NCI-H748 treated with DMSO at 0.1 percent for 48 hours (cell line): ENCODE measurements around the gene ASPG.

Source experiments
- DNase-seq: peaks from one replicate; lab custom pipeline; 2025; lab: John Stamatoyannopoulos, UW

ASPG gene

DNA sequence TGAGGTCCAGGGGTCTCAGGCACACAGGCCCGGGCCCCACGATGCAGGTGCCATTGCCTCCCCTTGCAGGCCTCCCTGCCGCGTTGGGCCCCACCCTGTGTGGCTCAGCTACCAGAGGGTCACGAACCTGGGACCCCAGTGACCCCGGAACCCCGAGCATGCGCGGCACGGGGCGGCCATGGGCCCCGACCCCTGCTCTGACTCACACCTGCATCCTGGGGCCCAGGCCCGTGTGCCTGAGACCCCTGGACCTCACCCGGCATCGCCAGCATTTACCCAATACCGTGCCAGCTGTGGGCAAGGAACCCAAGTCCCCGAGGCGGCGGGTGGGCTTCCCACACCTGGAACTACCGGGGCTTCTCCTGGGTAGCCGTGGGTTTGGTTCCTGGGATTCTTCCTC is 78.0 kb downstream of the ASPG start:
- DNase-seq = no peak

DNA sequence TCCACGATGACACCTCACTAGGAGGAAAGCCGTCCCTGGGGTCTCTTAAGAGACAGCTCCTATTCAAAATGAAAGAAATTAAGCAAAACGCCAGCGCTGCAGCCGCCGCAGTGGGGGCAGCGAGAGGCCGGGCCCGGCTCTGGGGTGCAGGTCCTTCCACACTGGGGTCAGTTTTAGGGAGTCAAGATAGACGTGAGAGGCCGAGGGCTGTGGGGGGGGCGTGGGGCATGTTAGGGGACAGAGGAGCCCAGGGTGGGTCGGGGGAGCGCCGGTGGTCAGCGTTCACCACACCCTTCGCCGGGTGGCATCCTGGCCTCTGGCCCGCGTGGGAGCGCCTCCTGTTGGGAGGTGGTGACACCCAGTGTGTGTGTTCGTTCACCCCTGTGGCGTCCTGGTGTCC is 78.5 kb downstream of the ASPG start:
- DNase-seq = no peak

DNA sequence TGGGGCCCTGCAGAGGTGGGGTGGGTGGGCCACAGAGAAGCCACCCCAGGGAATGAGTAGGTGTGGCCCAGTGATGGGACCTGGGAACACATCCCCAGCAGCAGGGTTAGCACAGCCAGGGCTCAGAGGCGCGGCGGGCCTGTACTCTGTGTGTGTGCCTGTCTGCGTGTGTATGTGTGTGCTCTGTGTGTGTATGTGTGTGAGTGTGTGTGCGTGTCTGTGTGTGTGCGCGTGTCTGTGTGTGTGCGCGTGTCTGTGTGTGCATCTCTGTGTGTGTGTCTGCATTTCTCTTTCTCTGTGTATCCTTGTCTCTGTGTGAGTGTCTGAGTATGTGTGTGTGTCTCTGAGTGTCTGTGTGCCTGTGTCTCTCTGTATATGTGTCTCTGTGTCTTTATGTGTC is 79.0 kb downstream of the ASPG start:
- no peak for DNase-seq
